NB4 (cell line): Measurements from ENCODE around the gene MYCBP2.
"Not testable (repeated sequence)": the region's sequence is repeated elsewhere in the genome, so short reads cannot be mapped to it uniquely, and the experiment has no call there.

Experiments
- DNase-seq: peaks from one replicate; pipeline ENCODE4 v3.0.0; 2010; ENCODE audit warnings: low read depth
- H3K4me3 ChIP-seq: one replicate; pipeline ENCODE4 v1.5.1; 2011; ENCODE audit warnings: mild to moderate bottlenecking, low read depth, low read length, moderate library complexity
- CTCF ChIP-seq: IDR thresholded peaks from one replicate; pipeline ENCODE4 v1.5.1; 2012; ENCODE audit warnings: low read depth, low read length
- MAX ChIP-seq: IDR thresholded peaks from 2 replicates; pipeline ENCODE4 v1.6.1; 2011; ENCODE audit warnings: low read depth, low read length
- MYC ChIP-seq: IDR thresholded peaks from 2 replicates; pipeline ENCODE4 v1.6.1; 2011; ENCODE audit warnings: low read depth, low read length
- POLR2A ChIP-seq: IDR thresholded peaks from 2 replicates; pipeline ENCODE4 v1.6.1; 2011; ENCODE audit warnings: mild to moderate bottlenecking; ENCODE audit not compliant: insufficient read length; ENCODE audit errors: extremely low read depth

The MYCBP2 gene

GRCh38 chr13:77291774-77292173 is 35.1 kb downstream of the MYCBP2 start:
- H3K4me3 ChIP-seq = no peak overlapping the region
- no peak for DNase-seq
- no peak for TF ChIP-seq MAX
- TF ChIP-seq POLR2A = no peak
- TF ChIP-seq CTCF = no peak
- no peak for TF ChIP-seq MYC

GRCh38 chr13:77290342-77290741 is 36.6 kb downstream of the MYCBP2 start:
- no peak for DNase-seq
- no peak for TF ChIP-seq CTCF
- no peak for TF ChIP-seq MAX
- TF ChIP-seq MYC = no peak
- H3K4me3 ChIP-seq = no peak overlapping the region

GRCh38 chr13:77289851-77290250 is 37.0 kb downstream of the MYCBP2 start:
- no peak for DNase-seq
- H3K4me3 ChIP-seq = no peak overlapping the region
- TF ChIP-seq MYC (no peak), CTCF (no peak), MAX (no peak), POLR2A (no peak)

- not testable (repeated sequence) for DNase-seq, H3K4me3 ChIP-seq
Observed at GRCh38 chr13:77285632-77286031, 41.3 kb downstream of the MYCBP2 start.

GRCh38 chr13:77285098-77285497 is 41.8 kb downstream of the MYCBP2 start:
- no peak for DNase-seq
- TF ChIP-seq CTCF (no peak), MAX (no peak), MYC (no peak), POLR2A (no peak)
- no peak overlapping the region for H3K4me3 ChIP-seq

GRCh38 chr13:77274126-77274525 is 52.8 kb downstream of the MYCBP2 start:
- H3K4me3 ChIP-seq = no peak overlapping the region
- no peak for TF ChIP-seq MAX
- no peak for TF ChIP-seq MYC
- TF ChIP-seq CTCF = no peak
- TF ChIP-seq POLR2A = no peak
- DNase-seq = no peak

GRCh38 chr13:77269141-77269540 is 57.8 kb downstream of the MYCBP2 start:
- DNase-seq = no peak
- no peak for TF ChIP-seq CTCF
- no peak for TF ChIP-seq MAX
- TF ChIP-seq POLR2A = no peak
- no peak for TF ChIP-seq MYC
- H3K4me3 ChIP-seq = no peak overlapping the region
